HG03378 (cell line): ENCODE data around the gene MTTP.

Experiments used
- ATAC-seq: cut with Tn5 transposase; IDR thresholded peaks from one replicate; pipeline ENCODE4 v1.9.1; 2021; ENCODE audit warnings: mild to moderate bottlenecking, moderate library complexity; ENCODE audit not compliant: unreplicated experiment

MTTP gene

GRCh38 chr4:99637174-99637573 is 62.5 kb downstream of the MTTP start:
- no peak for ATAC-seq

GRCh38 chr4:99640676-99641075 is 66.1 kb downstream of the MTTP start:
- ATAC-seq, result no peak

- no peak for ATAC-seq
Observed at GRCh38 chr4:99642725-99643489, 68.3 kb downstream of the MTTP start.

GRCh38 chr4:99644453-99644852 is 69.8 kb downstream of the MTTP start:
- no peak for ATAC-seq

- ATAC-seq, result no peak
Observed at GRCh38 chr4:99645036-99645435, 70.4 kb downstream of the MTTP start.

- ATAC-seq, result no peak
Observed at GRCh38 chr4:99645638-99646037, 71.0 kb downstream of the MTTP start.

GRCh38 chr4:99647071-99647470 is 72.4 kb downstream of the MTTP start:
- ATAC-seq, result no peak

- no peak for ATAC-seq
Observed at GRCh38 chr4:99648321-99648720, 73.7 kb downstream of the MTTP start.

- no peak for ATAC-seq
Observed at GRCh38 chr4:99649208-99649607, 74.6 kb downstream of the MTTP start.

- ATAC-seq, result no peak
Observed at GRCh38 chr4:99649778-99650177, 75.2 kb downstream of the MTTP start.

GRCh38 chr4:99651016-99651769 is 76.6 kb downstream of the MTTP start:
- ATAC-seq, result no peak

- no peak for ATAC-seq
Observed at GRCh38 chr4:99651811-99652485, 77.3 kb downstream of the MTTP start.

- no peak for ATAC-seq
Observed at GRCh38 chr4:99652596-99653436, 78.2 kb downstream of the MTTP start.

GRCh38 chr4:99653916-99654315 is 79.3 kb downstream of the MTTP start:
- no peak for ATAC-seq

GRCh38 chr4:99654361-99654761 is 79.7 kb downstream of the MTTP start:
- ATAC-seq, result no peak

GRCh38 chr4:99655308-99656081 is 80.9 kb downstream of the MTTP start:
- ATAC-seq, result no peak

GRCh38 chr4:99657798-99658197 is 83.2 kb downstream of the MTTP start, which contains the start of gene C4orf54:
Gene C4orf54, minus strand, starts transcription at chr4:99657828. Its CDS starts 3,180 bp downstream, at chr4:99654648.
- no peak for ATAC-seq

GRCh38 chr4:99658666-99659065 is 84.0 kb downstream of the MTTP start:
- ATAC-seq, result no peak

GRCh38 chr4:99661907-99662306 is 87.3 kb downstream of the MTTP start:
- ATAC-seq, result no peak

- ATAC-seq, result no peak
Observed at GRCh38 chr4:99664716-99665115, 90.1 kb downstream of the MTTP start.
